H9 (cell line): ENCODE results near the gene CENPP. TPM values are rescaled to one million over a fixed set of nuclear protein-coding genes. Genes with fewer than 3 reads are reported as not detected.

Experiments
- DNase-seq: peaks from one replicate; pipeline ENCODE4 v3.0.0-alpha.2; 2017
- H2AFZ ChIP-seq: one replicate; pipeline ENCODE4 v1.6.1; 2013; ENCODE audit warnings: mild to moderate bottlenecking, low read length, control low read depth, moderate library complexity
- H2AK5ac ChIP-seq: 2 replicates; pipeline ENCODE4 v1.6.1; 2013; ENCODE audit warnings: low read length, control low read depth, mixed read lengths; ENCODE audit not compliant: insufficient read length
- H2BK120ac ChIP-seq: one replicate; pipeline ENCODE4 v1.6.1; 2013; ENCODE audit warnings: low read depth, mild to moderate bottlenecking, low read length, control low read depth, inconsistent platforms; ENCODE audit not compliant: poor library complexity, severe bottlenecking
- H2BK12ac ChIP-seq: 2 replicates; pipeline ENCODE4 v1.6.1; 2013; ENCODE audit warnings: low read length, control low read depth, mixed read lengths, low read depth; ENCODE audit not compliant: insufficient read length
- H2BK15ac ChIP-seq: 2 replicates; pipeline ENCODE4 v1.6.1; 2013; ENCODE audit warnings: low read depth, low read length, control low read depth
- H2BK20ac ChIP-seq: one replicate; pipeline ENCODE4 v1.6.1; 2013; ENCODE audit warnings: low read depth, mild to moderate bottlenecking, low read length, control low read depth, inconsistent platforms; ENCODE audit not compliant: poor library complexity, severe bottlenecking
- H2BK5ac ChIP-seq: 2 replicates; pipeline ENCODE4 v1.6.1; 2013; ENCODE audit warnings: low read length, control low read depth, mixed read lengths; ENCODE audit not compliant: insufficient read length
- H3K14ac ChIP-seq: 2 replicates; pipeline ENCODE4 v1.6.1; 2013; ENCODE audit warnings: low read length, control low read depth; ENCODE audit not compliant: insufficient read depth
- H3K18ac ChIP-seq: 2 replicates; pipeline ENCODE4 v1.6.1; 2013; ENCODE audit warnings: low read depth, mild to moderate bottlenecking, mixed read lengths, low read length, control low read depth; ENCODE audit not compliant: insufficient read length
- H3K23ac ChIP-seq: 2 replicates; pipeline ENCODE4 v1.6.1; 2013; ENCODE audit warnings: low read length, control low read depth, mixed read lengths, low read depth; ENCODE audit not compliant: insufficient read length
- H3K23me2 ChIP-seq: 2 replicates; pipeline ENCODE4 v1.6.1; 2013; ENCODE audit warnings: low read depth, mild to moderate bottlenecking, mixed read lengths, low read length, control low read depth; ENCODE audit not compliant: insufficient read length, poor library complexity, severe bottlenecking
- H3K27ac ChIP-seq: 2 replicates; pipeline ENCODE4 v1.5.1; 2013; ENCODE audit warnings: low read length, control low read depth, mixed read lengths, low read depth; ENCODE audit not compliant: insufficient read length
- H3K27me3 ChIP-seq: 2 replicates; pipeline ENCODE4 v1.6.1; 2013; ENCODE audit warnings: low read length, control low read depth, inconsistent platforms; ENCODE audit not compliant: insufficient read depth
- H3K4ac ChIP-seq: 2 replicates; pipeline ENCODE4 v1.6.1; 2013; ENCODE audit warnings: low read depth, mild to moderate bottlenecking, control low read depth, inconsistent platforms, low read length, moderate library complexity
- H3K4me1 ChIP-seq: 2 replicates; pipeline ENCODE4 v1.6.1; 2013; ENCODE audit warnings: low read length, control low read depth, inconsistent platforms; ENCODE audit not compliant: insufficient read depth
- H3K4me2 ChIP-seq: 2 replicates; pipeline ENCODE4 v1.6.1; 2013; ENCODE audit warnings: low read length, control low read depth, mixed read lengths; ENCODE audit not compliant: insufficient read length, insufficient read depth
- H3K56ac ChIP-seq: 2 replicates; pipeline ENCODE4 v1.6.1; 2013; ENCODE audit warnings: low read depth, mild to moderate bottlenecking, mixed read lengths, low read length, control low read depth; ENCODE audit not compliant: insufficient read length
- H3K79me1 ChIP-seq: 2 replicates; pipeline ENCODE4 v1.6.1; 2013; ENCODE audit warnings: low read depth, mild to moderate bottlenecking, moderate library complexity, low read length, control low read depth, inconsistent platforms; ENCODE audit not compliant: insufficient read depth, poor library complexity, severe bottlenecking
- H3K79me2 ChIP-seq: 2 replicates; pipeline ENCODE4 v1.6.1; 2013; ENCODE audit warnings: low read length, control low read depth, inconsistent platforms; ENCODE audit not compliant: insufficient read depth
- H3K9ac ChIP-seq: 2 replicates; pipeline ENCODE4 v1.6.1; 2013; ENCODE audit warnings: low read length, control low read depth, mixed read lengths; ENCODE audit not compliant: insufficient read length; ENCODE audit errors: extremely low read depth
- H3K9me3 ChIP-seq: one replicate; pipeline ENCODE4 v1.6.1; 2013; ENCODE audit warnings: low read depth, low read length, inconsistent platforms; ENCODE audit not compliant: control insufficient read depth
- H3T11ph ChIP-seq: one replicate; pipeline ENCODE4 v1.6.1; 2013; ENCODE audit warnings: mild to moderate bottlenecking, low read length, control low read depth, inconsistent platforms
- H4K20me1 ChIP-seq: one replicate; pipeline ENCODE4 v1.6.1; 2013; ENCODE audit not compliant: control insufficient read depth, insufficient read length, insufficient read depth
- H4K5ac ChIP-seq: 2 replicates; pipeline ENCODE4 v1.6.1; 2013; ENCODE audit warnings: low read depth, mild to moderate bottlenecking, mixed read lengths, low read length, control low read depth; ENCODE audit not compliant: insufficient read length
- H4K8ac ChIP-seq: replicated peaks from 2 replicates; pipeline ENCODE4 v1.6.1; 2013; ENCODE audit warnings: low read length, control low read depth, mixed read lengths, low read depth; ENCODE audit not compliant: insufficient read length
- H4K91ac ChIP-seq: 2 replicates; pipeline ENCODE4 v1.6.1; 2013; ENCODE audit warnings: low read depth, mild to moderate bottlenecking, moderate library complexity, mixed read lengths, low read length, control low read depth; ENCODE audit not compliant: insufficient read length
- H3K27ac Mint-ChIP-seq, 3 experiments: 2 replicates in 2 of 3; 3 replicates in 1 of 3; pipeline ENCODE4 v1.8.0; 2020 to 2021; ENCODE audit warnings: mixed read lengths in 3 of 3, mild to moderate bottlenecking in 1 of 3, moderate library complexity in 1 of 3
- H3K27me3 Mint-ChIP-seq: 2 replicates; pipeline ENCODE4 v1.8.0; 2021; ENCODE audit warnings: low read depth, mild to moderate bottlenecking, moderate library complexity, mixed read lengths
- H3K36me3 Mint-ChIP-seq, 3 experiments: 2 replicates in 2 of 3; 3 replicates in 1 of 3; pipeline ENCODE4 v1.8.0; 2020 to 2021; ENCODE audit warnings: low read depth in 3 of 3, mixed read lengths in 3 of 3; ENCODE audit not compliant: insufficient read depth in 1 of 3
- H3K4me1 Mint-ChIP-seq, 2 experiments: 2 replicates each; pipeline ENCODE4 v1.8.0; 2020; ENCODE audit warnings: mixed read lengths in 2 of 2
- H3K4me3 Mint-ChIP-seq, 2 experiments: 2 replicates in 1 of 2; 3 replicates in 1 of 2; pipeline ENCODE4 v1.8.0; 2020 to 2021; ENCODE audit warnings: mild to moderate bottlenecking in 2 of 2, mixed read lengths in 2 of 2, moderate library complexity in 1 of 2
- H3K9me3 Mint-ChIP-seq, 2 experiments: 2 replicates in 1 of 2; 3 replicates in 1 of 2; pipeline ENCODE4 v1.8.0; 2020; ENCODE audit warnings: mild to moderate bottlenecking in 2 of 2, mixed read lengths in 2 of 2, moderate library complexity in 1 of 2
- WGBS: extraction: QIAGEN DNeasy Blood & Tissue Kit; methylation state at CpG from one replicate; pipeline ENCODE4 v1.1.7; 2013; ENCODE audit warnings: missing lambda C conversion rate, low lambda C conversion rate, mixed read lengths; ENCODE audit not compliant: insufficient read length; ENCODE audit errors: extremely low coverage; 5-methylcytosine and 5-hydroxymethylcytosine counted together
- total RNA-seq: library from RNA; stranded (reverse); gene quantifications from 2 replicates; pipeline ENCODE4 v1.2.1, GENCODE V29; 2021
- TF ChIP-seq, protein P1 (sequence below): fragments of 200-600 bp; sonication (generic); conservative IDR thresholded peaks from 3 replicates; pipeline ENCODE4 v1.8.0; 2021; ENCODE audit warnings: antibody characterized with exemption, mild to moderate bottlenecking

CENPP gene
- total RNA-seq, 1 experiment from 2014 or later: 9.1 TPM

DNA sequence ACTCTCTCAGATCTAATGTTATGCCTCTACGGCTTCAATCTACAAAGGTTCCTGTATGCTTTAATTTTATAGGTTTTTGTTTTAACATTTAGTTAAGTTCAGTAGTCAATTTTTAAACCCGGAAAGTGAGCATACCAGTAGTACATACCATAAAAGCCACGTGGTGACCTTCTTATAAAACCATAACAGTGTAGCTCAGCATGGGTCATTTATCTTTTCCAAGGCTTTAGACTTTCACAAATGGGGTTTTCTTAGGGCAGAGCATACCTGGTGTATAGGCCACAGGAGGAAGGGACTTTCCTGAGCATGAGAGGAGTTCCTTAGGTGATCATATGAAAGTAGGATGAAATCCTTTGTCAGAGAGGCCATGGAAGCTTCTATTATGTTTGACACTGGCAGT is 186.9 kb downstream of the CENPP start:
- Histone ChIP-seq H3T11ph (no peak overlapping the region), H3K79me2 (no peaks in the 10 kb centered on the region), H3K14ac (no peak overlapping the region), H2BK20ac (no peak overlapping the region), H4K5ac (no peak overlapping the region), H4K20me1 (no peaks in the 10 kb centered on the region), H2AFZ (no peak overlapping the region), H4K91ac (no peak overlapping the region), H2BK15ac (no peak overlapping the region), H3K79me1 (no peaks in the 10 kb centered on the region), H3K9me3 (no peaks in the 10 kb centered on the region), H3K23me2 (no peaks in the 10 kb centered on the region), H3K18ac (no peak overlapping the region), H2BK5ac (no peak overlapping the region), H3K4me1 (peaks cover 4% of the 10 kb centered on the region; the same call in 1 of the 2 replicates), H3K56ac (no peak overlapping the region), H3K23ac (no peak overlapping the region), H3K9ac (no peak overlapping the region), H4K8ac (no peak overlapping the region), H2AK5ac (no peak overlapping the region), H3K27ac (no peak overlapping the region), H3K4ac (no peak overlapping the region), H2BK120ac (no peak overlapping the region), H2BK12ac (no peak overlapping the region), H3K4me2 (no peak overlapping the region), H3K27me3 (no peaks in the 10 kb centered on the region)
- H3K36me3 Mint-ChIP-seq: no peaks in the 10 kb centered on the region
- no peak overlapping the region for H3K4me3 Mint-ChIP-seq
- TF ChIP-seq, protein P1, sequence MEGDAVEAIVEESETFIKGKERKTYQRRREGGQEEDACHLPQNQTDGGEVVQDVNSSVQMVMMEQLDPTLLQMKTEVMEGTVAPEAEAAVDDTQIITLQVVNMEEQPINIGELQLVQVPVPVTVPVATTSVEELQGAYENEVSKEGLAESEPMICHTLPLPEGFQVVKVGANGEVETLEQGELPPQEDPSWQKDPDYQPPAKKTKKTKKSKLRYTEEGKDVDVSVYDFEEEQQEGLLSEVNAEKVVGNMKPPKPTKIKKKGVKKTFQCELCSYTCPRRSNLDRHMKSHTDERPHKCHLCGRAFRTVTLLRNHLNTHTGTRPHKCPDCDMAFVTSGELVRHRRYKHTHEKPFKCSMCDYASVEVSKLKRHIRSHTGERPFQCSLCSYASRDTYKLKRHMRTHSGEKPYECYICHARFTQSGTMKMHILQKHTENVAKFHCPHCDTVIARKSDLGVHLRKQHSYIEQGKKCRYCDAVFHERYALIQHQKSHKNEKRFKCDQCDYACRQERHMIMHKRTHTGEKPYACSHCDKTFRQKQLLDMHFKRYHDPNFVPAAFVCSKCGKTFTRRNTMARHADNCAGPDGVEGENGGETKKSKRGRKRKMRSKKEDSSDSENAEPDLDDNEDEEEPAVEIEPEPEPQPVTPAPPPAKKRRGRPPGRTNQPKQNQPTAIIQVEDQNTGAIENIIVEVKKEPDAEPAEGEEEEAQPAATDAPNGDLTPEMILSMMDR: no peak
- DNase-seq: no peak
- no peaks in the 10 kb centered on the region for H3K9me3 Mint-ChIP-seq
- no peak overlapping the region; a peak in 1 of 7 replicates for H3K27ac Mint-ChIP-seq
- peaks cover 13 to 16% of the 10 kb centered on the region in 2 experiments for H3K4me1 Mint-ChIP-seq
- H3K27me3 Mint-ChIP-seq: no peaks in the 10 kb centered on the region
- no CpG with 5 or more reads among the region's 3 CpGs for WGBS
